CD4-positive, alpha-beta memory T cell (primary cell): Measurements from ENCODE around the gene PIAS4. TPM values are rescaled to one million over a fixed set of nuclear protein-coding genes. Genes with fewer than 3 reads are reported as not detected.

Experiments used
- CTCF ChIA-PET: fragments of 350-600 bp; sonication (Branson Sonifier 250); formaldehyde crosslinking; loops from one replicate; lab custom pipeline; 2021; ENCODE audit warnings: inconsistent platforms; ENCODE audit not compliant: partially characterized antibody; lab: Charles Lee
- POLR2A ChIA-PET: fragments of 350-600 bp; sonication (Branson Sonifier 250); formaldehyde crosslinking; loops from one replicate; lab custom pipeline; 2021; ENCODE audit not compliant: partially characterized antibody; lab: Charles Lee
- DNase-seq, 5 donors: peaks; one replicate each; pipeline versions ENCODE4 v3.0.0 to v3.0.0-alpha.2; 2020 to 2022; ENCODE audit warnings: mixed read lengths in 1 of 5
- H3K27ac ChIP-seq: one replicate; pipeline ENCODE4 v1.7.0; 2013; ENCODE audit warnings: low read depth, low read length
- H3K27me3 ChIP-seq: 2 replicates; pipeline ENCODE4 v1.7.0; 2013; ENCODE audit warnings: mild to moderate bottlenecking, low read length, moderate library complexity; ENCODE audit not compliant: insufficient read depth
- H3K36me3 ChIP-seq: 2 replicates; pipeline ENCODE4 v1.7.0; 2013; ENCODE audit warnings: mild to moderate bottlenecking, low read length, moderate library complexity; ENCODE audit not compliant: insufficient read depth
- H3K4me1 ChIP-seq: 2 replicates; pipeline ENCODE4 v1.7.0; 2013; ENCODE audit warnings: mild to moderate bottlenecking, low read length, moderate library complexity; ENCODE audit not compliant: insufficient read depth
- H3K4me3 ChIP-seq, 2 donors: one replicate each; pipeline ENCODE4 v1.7.0; 2013; ENCODE audit warnings: low read length in 2 of 2, mild to moderate bottlenecking in 1 of 2
- H3K9me3 ChIP-seq, 2 donors: one replicate each; pipeline ENCODE4 v1.7.0; 2013; ENCODE audit warnings: low read length in 2 of 2, control low read depth in 1 of 2; ENCODE audit not compliant: control insufficient read depth in 1 of 2
- H3K27ac Mint-ChIP-seq, 7 donors: one replicate each; pipeline ENCODE4 v1.8.0; 2020 to 2021; ENCODE audit warnings: mixed read lengths in 7 of 7, mild to moderate bottlenecking in 6 of 7, inconsistent platforms in 3 of 7, moderate library complexity in 3 of 7
- H3K27me3 Mint-ChIP-seq, 2 donors: one replicate each; pipeline ENCODE4 v1.8.0; 2020 to 2021; ENCODE audit warnings: mixed read lengths in 2 of 2
- H3K36me3 Mint-ChIP-seq, 2 donors: one replicate each; pipeline ENCODE4 v1.8.0; 2020 to 2021; ENCODE audit warnings: mixed read lengths in 2 of 2, inconsistent platforms in 1 of 2, mild to moderate bottlenecking in 1 of 2
- H3K4me1 Mint-ChIP-seq, 4 donors: one replicate each; pipeline ENCODE4 v1.8.0; 2020 to 2021; ENCODE audit warnings: mixed read lengths in 4 of 4, mild to moderate bottlenecking in 1 of 4
- H3K4me3 Mint-ChIP-seq, 8 donors: one replicate each; pipeline ENCODE4 v1.8.0; 2020 to 2021; ENCODE audit warnings: mixed read lengths in 8 of 8, mild to moderate bottlenecking in 7 of 8, moderate library complexity in 6 of 8, inconsistent platforms in 3 of 8
- H3K9me3 Mint-ChIP-seq, 8 donors: one replicate each; pipeline ENCODE4 v1.8.0; 2020 to 2021; ENCODE audit warnings: mixed read lengths in 8 of 8, mild to moderate bottlenecking in 5 of 8, inconsistent platforms in 3 of 8, moderate library complexity in 1 of 8
- intact Hi-C: fragments of 100-400 bp; cut with micrococcal nuclease; formaldehyde crosslinking; loops from one replicate; pipeline ENCODE4 v1.15.1; 2023
- polyA plus RNA-seq, 2 donors: library from polyadenylated mRNA; unstranded; fragments of 300-500 nt; fragmentation: Illumina TruSeq; gene quantifications; one replicate each; pipeline ENCODE4 v1.2.3, GENCODE V29; 2021
- total RNA-seq, 2 experiments: library from RNA; stranded (reverse); gene quantifications; one replicate each; pipeline ENCODE4 v1.2.3, GENCODE V29; 2021

Gene PIAS4
- total and polyA plus RNA-seq, 4 experiments from 2014 or later, result 5.2 to 42.6 (median 22.4) TPM

- H3K27ac Mint-ChIP-seq, result no peak overlapping the region
- Histone ChIP-seq H3K27me3 (no peaks in the 10 kb centered on the region), H3K9me3 (no peaks in the 10 kb centered on the region), H3K27ac (no peak overlapping the region), H3K4me1 (no peaks in the 10 kb centered on the region), H3K4me3 (no peak overlapping the region), H3K36me3 (peaks cover 4% of the 10 kb centered on the region)
- peak in 1 of 5 donors; percentile 16 for DNase-seq
- H3K36me3 Mint-ChIP-seq, result peaks cover 5 to 6% of the 10 kb centered on the region in 2 donors
- no peaks in the 10 kb centered on the region for H3K9me3 Mint-ChIP-seq
- ChIA-PET POLR2A (no interaction called here), CTCF (no interaction called here)
- no peaks in the 10 kb centered on the region for H3K27me3 Mint-ChIP-seq
- H3K4me3 Mint-ChIP-seq, result no peak overlapping the region
- intact Hi-C loops, result no loop called here
- peaks cover 0 to 6% (median 0%) of the 10 kb centered on the region in 4 donors for H3K4me1 Mint-ChIP-seq
These were observed 29.2 kb downstream of the PIAS4 start for GRCh38 chr19:4036576-4037300.

GRCh38 chr19:4037301-4037949 lies 29.9 kb downstream of the PIAS4 start:
- Histone ChIP-seq H3K27me3 (no peaks in the 10 kb centered on the region), H3K9me3 (no peaks in the 10 kb centered on the region), H3K36me3 (peaks cover 4% of the 10 kb centered on the region), H3K4me3 (no peak overlapping the region), H3K4me1 (no peaks in the 10 kb centered on the region), H3K27ac (no peak overlapping the region)
- Mint-ChIP-seq H3K27me3 (no peaks in the 10 kb centered on the region), H3K27ac (no peak overlapping the region), H3K4me3 (no peak overlapping the region), H3K9me3 (no peaks in the 10 kb centered on the region), H3K36me3 (peaks cover 5 to 6% of the 10 kb centered on the region in 2 donors), H3K4me1 (peaks cover 0 to 6% (median 0%) of the 10 kb centered on the region in 4 donors)
- POLR2A ChIA-PET, result no interaction called here
- CTCF ChIA-PET, result no interaction called here
- DNase-seq, result peak in 1 of 5 donors; percentile 4
- intact Hi-C loops, result no loop called here

GRCh38 chr19:4038057-4038456 lies 30.5 kb downstream of the PIAS4 start:
- H3K9me3 Mint-ChIP-seq, result no peaks in the 10 kb centered on the region
- ChIA-PET POLR2A (no interaction called here), CTCF (no interaction called here)
- no peaks in the 10 kb centered on the region for H3K4me1 ChIP-seq
- no peak overlapping the region for H3K4me3 Mint-ChIP-seq
- H3K9me3 ChIP-seq, result no peaks in the 10 kb centered on the region
- peaks cover 0 to 6% (median 0%) of the 10 kb centered on the region in 4 donors for H3K4me1 Mint-ChIP-seq
- H3K27ac ChIP-seq, result no peak overlapping the region
- no peaks in the 10 kb centered on the region for H3K27me3 ChIP-seq
- H3K27me3 Mint-ChIP-seq, result no peaks in the 10 kb centered on the region
- no peak overlapping the region for H3K4me3 ChIP-seq
- peaks cover 4% of the 10 kb centered on the region for H3K36me3 ChIP-seq
- DNase-seq, result peak in 1 of 5 donors; percentile 9
- H3K36me3 Mint-ChIP-seq, result peaks cover 5 to 7% of the 10 kb centered on the region in 2 donors
- intact Hi-C loops, result no loop called here
- no peak overlapping the region for H3K27ac Mint-ChIP-seq

- no peak overlapping the region for H3K4me3 ChIP-seq
- no peak overlapping the region for H3K27ac Mint-ChIP-seq
- H3K36me3 Mint-ChIP-seq, result peaks cover 5 to 7% of the 10 kb centered on the region in 2 donors
- H3K27me3 ChIP-seq, result no peaks in the 10 kb centered on the region
- intact Hi-C loops, result no loop called here
- CTCF ChIA-PET, result no interaction called here
- POLR2A ChIA-PET, result no interaction called here
- no peaks in the 10 kb centered on the region for H3K27me3 Mint-ChIP-seq
- H3K4me1 Mint-ChIP-seq, result peaks cover 0 to 6% (median 0%) of the 10 kb centered on the region in 4 donors
- H3K36me3 ChIP-seq, result peaks cover under 1% of the 10 kb centered on the region
- H3K9me3 Mint-ChIP-seq, result no peaks in the 10 kb centered on the region
- peak in 1 of 5 donors; percentile 13 for DNase-seq
- no peak overlapping the region for H3K4me3 Mint-ChIP-seq
- no peak overlapping the region for H3K27ac ChIP-seq
- H3K9me3 ChIP-seq, result no peaks in the 10 kb centered on the region
- no peaks in the 10 kb centered on the region for H3K4me1 ChIP-seq
These were observed 31.3 kb downstream of the PIAS4 start for GRCh38 chr19:4038661-4039423.

GRCh38 chr19:4042064-4042730 lies 34.7 kb downstream of the PIAS4 start:
- no peak overlapping the region for H3K4me3 Mint-ChIP-seq
- no peaks in the 10 kb centered on the region for H3K27me3 Mint-ChIP-seq
- ChIA-PET CTCF (no interaction called here), POLR2A (interaction anchor here (1.1 kb wide), 1 partner anchor 63 kb away, joined by 6 read pairs; no protein-coding TSS in a partner anchor)
- Histone ChIP-seq H3K4me3 (no peak overlapping the region), H3K9me3 (no peaks in the 10 kb centered on the region), H3K27me3 (no peaks in the 10 kb centered on the region), H3K36me3 (no peaks in the 10 kb centered on the region), H3K27ac (no peak overlapping the region), H3K4me1 (no peaks in the 10 kb centered on the region)
- H3K9me3 Mint-ChIP-seq, result no peaks in the 10 kb centered on the region
- no peak for DNase-seq
- intact Hi-C loops, result no loop called here
- H3K36me3 Mint-ChIP-seq, result peaks cover 5 to 14% of the 10 kb centered on the region in 2 donors
- H3K4me1 Mint-ChIP-seq, result peaks cover 0 to 9% (median 0%) of the 10 kb centered on the region in 4 donors
- H3K27ac Mint-ChIP-seq, result no peak overlapping the region

GRCh38 chr19:4042731-4043082 lies 35.2 kb downstream of the PIAS4 start:
- peaks cover 5 to 16% of the 10 kb centered on the region in 2 donors for H3K36me3 Mint-ChIP-seq
- H3K36me3 ChIP-seq, result no peaks in the 10 kb centered on the region
- ChIA-PET POLR2A (no interaction called here), CTCF (no interaction called here)
- H3K9me3 ChIP-seq, result no peaks in the 10 kb centered on the region
- peaks cover 0 to 9% (median 0%) of the 10 kb centered on the region in 4 donors for H3K4me1 Mint-ChIP-seq
- no peaks in the 10 kb centered on the region for H3K27me3 Mint-ChIP-seq
- no peaks in the 10 kb centered on the region for H3K9me3 Mint-ChIP-seq
- intact Hi-C loops, result no loop called here
- H3K4me1 ChIP-seq, result no peaks in the 10 kb centered on the region
- no peak overlapping the region for H3K27ac ChIP-seq
- DNase-seq, result peak in 1 of 5 donors; percentile 34
- no peak overlapping the region for H3K27ac Mint-ChIP-seq
- no peak overlapping the region for H3K4me3 Mint-ChIP-seq
- no peak overlapping the region for H3K4me3 ChIP-seq
- H3K27me3 ChIP-seq, result no peaks in the 10 kb centered on the region

- Mint-ChIP-seq H3K36me3 (peaks cover 5 to 16% of the 10 kb centered on the region in 2 donors), H3K4me3 (no peak overlapping the region), H3K9me3 (no peaks in the 10 kb centered on the region), H3K4me1 (peaks cover 0 to 9% (median 0%) of the 10 kb centered on the region in 4 donors), H3K27me3 (no peaks in the 10 kb centered on the region), H3K27ac (no peak overlapping the region)
- Histone ChIP-seq H3K4me1 (no peaks in the 10 kb centered on the region), H3K27ac (no peak overlapping the region), H3K27me3 (no peaks in the 10 kb centered on the region), H3K4me3 (no peak overlapping the region), H3K36me3 (no peaks in the 10 kb centered on the region), H3K9me3 (no peaks in the 10 kb centered on the region)
- ChIA-PET CTCF (no interaction called here), POLR2A (no interaction called here)
- intact Hi-C loops, result no loop called here
- no peak for DNase-seq
These were observed 35.9 kb downstream of the PIAS4 start for GRCh38 chr19:4043401-4043800.
